ENCODE results near the gene CRABP2. TPM values are rescaled to one million over a fixed set of nuclear protein-coding genes. Genes with fewer than 3 reads are reported as not detected.
A peak's percentile ranks its signal among the peaks of the same experiment; 100 is the strongest.

Gene CRABP2
- total and polyA plus RNA-seq, 2 donors (not counting 3 experiments of a cell fraction or from before 2014, with no cell fraction given), result 0.32 to 1.0 TPM

- intact Hi-C loops (cut with micrococcal nuclease), result loop anchor here (1.0 kb wide), 8 partner anchors 19 to 202 kb away; partner anchors contain the start of gene NTRK1
- Histone ChIP-seq H3K27me3 (ENCODE audit: control insufficient read depth in 2 of 2, insufficient read depth in 2 of 2, low read length in 2 of 2) (no peaks in the 10 kb centered on the region), H3K9me1 (replicated peaks; ENCODE audit: control insufficient read depth, extremely low read depth, insufficient read depth, low read length) (no peaks in the 10 kb centered on the region), H4K20me1 (replicated peaks; ENCODE audit: control insufficient read depth, extremely low read depth, insufficient read depth, low read length) (peaks cover 7% of the 10 kb centered on the region), H3K9me3 (replicated peaks; ENCODE audit: control insufficient read depth, insufficient read depth, low read length) (no peaks in the 10 kb centered on the region), H3K4me1 (ENCODE audit: control insufficient read depth, extremely low read depth, insufficient read depth, low read length) (peaks cover 32% of the 10 kb centered on the region), H3K36me3 (ENCODE audit: control insufficient read depth in 2 of 2, extremely low read depth in 1 of 2, insufficient read depth in 2 of 2, low read length in 2 of 2) (peaks cover 10 to 23% of the 10 kb centered on the region in 2 experiments), H3K9ac (replicated peaks; ENCODE audit: extremely low read depth, insufficient read depth, low read length) (peak overlapping the region; percentile 25), H3K4me3 (replicated peaks in 1 of 3; ENCODE audit: insufficient read depth in 1 of 3, low read depth in 1 of 3, low read length in 3 of 3) (peak overlapping the region; percentile 3 to 79 (median 18)), H3K4me2 (ENCODE audit: insufficient read depth, low read length) (peak overlapping the region; percentile 89), H3K27ac (ENCODE audit: insufficient read depth, low read depth, low read length) (no peak overlapping the region), H3K79me2 (ENCODE audit: control insufficient read depth, insufficient read depth, low read length) (peaks cover 55% of the 10 kb centered on the region), H2AFZ (ENCODE audit: low read depth, low read length) (no peak overlapping the region)
- no TSS peak for BruUV-seq (replicated peaks)
- POLR2A ChIA-PET, result interaction anchor here (0.5 to 1.7 kb wide), 4 partner anchors 36 to 165 kb away, joined by 3 to 6 read pairs (median 4); no protein-coding TSS in a partner anchor
- FAIRE-seq, result peak; percentile 93
- CTCF ChIA-PET, result interaction anchor here (0.6 to 5.3 kb wide), 71 partner anchors 7 to 202 kb away, joined by 3 to 546 read pairs (median 6); partner anchors contain the start of genes CRABP2, HDGF, INSRR and LRRC71
- TF ChIP-seq POLR2AphosphoS5 (IDR thresholded peaks at IDR 0.05; ENCODE audit: insufficient read depth, low read depth, low read length) (peak; percentile 32), MYC (IDR thresholded peaks at IDR 0.05; ENCODE audit: low read depth, low read length) (peak; percentile 20), POLR2A (IDR thresholded peaks at IDR 0.05; ENCODE audit: low read depth, low read length) (no peak), GATA2 (IDR thresholded peaks at IDR 0.05; ENCODE audit: insufficient read depth, insufficient read length, low read depth, low read length) (no peak), FOS (IDR thresholded peaks at IDR 0.05; ENCODE audit: borderline replicate concordance, insufficient read depth, low read length) (no peak), CTCF (IDR thresholded peaks at IDR 0.05; ENCODE audit: extremely low read depth in 1 of 2, insufficient read depth in 1 of 2, low read depth in 1 of 2, low read length in 2 of 2) (peak; percentile 98 to 99)
- DNase-seq (ENCODE audit: low read depth, low spot score), result peak; percentile 86
- dilution Hi-C loops (cut with MboI; ENCODE audit: extremely low pct_ligation_motif_present, low sequenced_read_pairs), result no loop called here
These were observed 20.4 kb upstream of the CRABP2 start for GRCh38 chr1:156725683-156726280.

All from endothelial cell of umbilical vein (primary cell).